DOHH2 (cell line): ENCODE results near the gene ANK3.

Experiments
- EZH2phosphoT487 ChIP-seq: fragments of 200-600 bp; sonication (generic); IDR thresholded peaks from 2 replicates; pipeline ENCODE4 v1.6.1; 2017; ENCODE audit warnings: borderline replicate concordance, mild to moderate bottlenecking, antibody characterized with exemption, low read length, moderate library complexity, mixed read lengths
- TF ChIP-seq, protein P1 (sequence below): fragments of 200-600 bp; sonication (generic); IDR thresholded peaks from one replicate; pipeline ENCODE4 v1.5.1; 2014; ENCODE audit warnings: antibody characterized with exemption, mild to moderate bottlenecking, low read depth, low read length; ENCODE audit not compliant: poor library complexity, severe bottlenecking

- TF ChIP-seq, protein P1, sequence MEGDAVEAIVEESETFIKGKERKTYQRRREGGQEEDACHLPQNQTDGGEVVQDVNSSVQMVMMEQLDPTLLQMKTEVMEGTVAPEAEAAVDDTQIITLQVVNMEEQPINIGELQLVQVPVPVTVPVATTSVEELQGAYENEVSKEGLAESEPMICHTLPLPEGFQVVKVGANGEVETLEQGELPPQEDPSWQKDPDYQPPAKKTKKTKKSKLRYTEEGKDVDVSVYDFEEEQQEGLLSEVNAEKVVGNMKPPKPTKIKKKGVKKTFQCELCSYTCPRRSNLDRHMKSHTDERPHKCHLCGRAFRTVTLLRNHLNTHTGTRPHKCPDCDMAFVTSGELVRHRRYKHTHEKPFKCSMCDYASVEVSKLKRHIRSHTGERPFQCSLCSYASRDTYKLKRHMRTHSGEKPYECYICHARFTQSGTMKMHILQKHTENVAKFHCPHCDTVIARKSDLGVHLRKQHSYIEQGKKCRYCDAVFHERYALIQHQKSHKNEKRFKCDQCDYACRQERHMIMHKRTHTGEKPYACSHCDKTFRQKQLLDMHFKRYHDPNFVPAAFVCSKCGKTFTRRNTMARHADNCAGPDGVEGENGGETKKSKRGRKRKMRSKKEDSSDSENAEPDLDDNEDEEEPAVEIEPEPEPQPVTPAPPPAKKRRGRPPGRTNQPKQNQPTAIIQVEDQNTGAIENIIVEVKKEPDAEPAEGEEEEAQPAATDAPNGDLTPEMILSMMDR, result no peak
- no peak for TF ChIP-seq EZH2phosphoT487
Measured at GRCh38 chr10:60207894-60208293, 181.8 kb downstream of the ANK3 start.
